Naive B cell (primary cell): ENCODE measurements around the gene BHLHE41. TPM values are rescaled to one million over a fixed set of nuclear protein-coding genes. Genes with fewer than 3 reads are reported as not detected.
A peak's percentile ranks its signal among the peaks of the same experiment; 100 is the strongest.

Experiments used
- ATAC-seq, 2 donors: fragments of 150-1000 bp; cut with Tn5 transposase; 2 replicates each; pipeline ENCODE4 v1.10.0; 2021; ENCODE audit warnings: low read depth in 2 of 2, mild to moderate bottlenecking in 2 of 2, moderate library complexity in 2 of 2
- DNase-seq: peaks from one replicate; pipeline ENCODE4 v3.0.0; 2022
- H3K27ac Mint-ChIP-seq, 6 donors: one replicate each; pipeline ENCODE4 v1.8.0; 2020 to 2022; ENCODE audit warnings: mild to moderate bottlenecking in 6 of 6, mixed read lengths in 6 of 6, moderate library complexity in 5 of 6, inconsistent platforms in 2 of 6
- H3K27me3 Mint-ChIP-seq, 3 donors: one replicate each; pipeline ENCODE4 v1.8.0; 2021 to 2022; ENCODE audit warnings: mixed read lengths in 3 of 3, mild to moderate bottlenecking in 1 of 3
- H3K36me3 Mint-ChIP-seq, 2 donors: one replicate each; pipeline ENCODE4 v1.8.0; 2020 to 2022; ENCODE audit warnings: mixed read lengths in 2 of 2, inconsistent platforms in 1 of 2, mild to moderate bottlenecking in 1 of 2
- H3K4me1 Mint-ChIP-seq, 3 donors: one replicate each; pipeline ENCODE4 v1.8.0; 2020 to 2022; ENCODE audit warnings: mixed read lengths in 3 of 3, inconsistent platforms in 1 of 3, mild to moderate bottlenecking in 1 of 3, moderate library complexity in 1 of 3
- H3K4me3 Mint-ChIP-seq, 8 donors: one replicate each; pipeline ENCODE4 v1.8.0; 2020 to 2022; ENCODE audit warnings: mild to moderate bottlenecking in 8 of 8, mixed read lengths in 8 of 8, moderate library complexity in 8 of 8, inconsistent platforms in 2 of 8
- H3K9me3 Mint-ChIP-seq, 7 donors: one replicate each; pipeline ENCODE4 v1.8.0; 2020 to 2022; ENCODE audit warnings: mixed read lengths in 7 of 7, mild to moderate bottlenecking in 5 of 7, inconsistent platforms in 2 of 7, moderate library complexity in 1 of 7
- polyA plus RNA-seq, 6 donors: library from polyadenylated mRNA; unstranded; fragments of 300-500 nt; fragmentation: Illumina TruSeq; gene quantifications; one replicate each; pipeline ENCODE4 v1.2.3, GENCODE V29; 2021; ENCODE audit warnings: low read depth in 6 of 6

The BHLHE41 gene
- polyA plus RNA-seq, 6 donors from 2014 or later, result 0.56 to 5.7 (median 2.3) TPM; not detected in 1

DNA sequence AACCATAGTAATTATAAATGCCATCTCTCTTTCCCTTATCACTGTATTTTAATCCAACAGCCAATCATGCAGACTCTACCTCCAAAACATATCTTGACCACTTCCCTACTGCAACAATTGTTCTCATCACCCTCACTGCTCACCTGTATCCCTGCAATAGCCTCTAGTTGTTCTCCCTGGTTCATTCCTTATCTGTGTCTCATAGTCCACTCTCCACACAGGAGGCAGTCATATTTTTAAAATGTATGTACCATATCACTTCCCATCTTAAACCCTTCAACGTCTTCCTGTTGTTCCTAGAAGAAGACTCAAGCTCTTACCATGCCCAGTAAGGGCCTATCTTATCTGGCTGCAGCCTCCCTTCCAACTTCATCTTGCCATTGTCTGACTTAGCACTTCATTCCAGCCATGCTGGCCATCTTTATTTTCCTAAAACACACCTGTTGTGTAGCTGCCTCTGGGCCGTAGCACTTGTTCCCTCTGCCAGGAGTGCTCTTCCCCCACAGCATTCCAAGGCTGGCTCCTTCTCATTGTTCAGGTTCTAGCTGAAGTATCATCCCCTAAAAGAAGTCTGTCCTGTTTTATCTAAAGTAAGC is 27.8 kb upstream of the BHLHE41 start:
- Mint-ChIP-seq H3K36me3 (no peaks in the 10 kb centered on the region), H3K4me1 (peaks cover 28 to 55% (median 45%) of the 10 kb centered on the region in 3 donors), H3K4me3 (peak overlapping the region in 1 of 8 donors; percentile 30), H3K27ac (peak overlapping the region in 2 of 6 donors; percentile 44 to 79), H3K9me3 (no peaks in the 10 kb centered on the region), H3K27me3 (no peaks in the 10 kb centered on the region)
- DNase-seq (no peak), ATAC-seq (no peak)

- Mint-ChIP-seq H3K27me3 (no peaks in the 10 kb centered on the region), H3K9me3 (no peaks in the 10 kb centered on the region), H3K36me3 (no peaks in the 10 kb centered on the region), H3K27ac (no peak overlapping the region), H3K4me1 (peaks cover 26 to 40% (median 28%) of the 10 kb centered on the region in 3 donors), H3K4me3 (no peak overlapping the region)
- no peak for ATAC-seq
- no peak for DNase-seq
These were observed 26.1 kb upstream of the BHLHE41 start for GRCh38 chr12:26150736-26151450.

DNA sequence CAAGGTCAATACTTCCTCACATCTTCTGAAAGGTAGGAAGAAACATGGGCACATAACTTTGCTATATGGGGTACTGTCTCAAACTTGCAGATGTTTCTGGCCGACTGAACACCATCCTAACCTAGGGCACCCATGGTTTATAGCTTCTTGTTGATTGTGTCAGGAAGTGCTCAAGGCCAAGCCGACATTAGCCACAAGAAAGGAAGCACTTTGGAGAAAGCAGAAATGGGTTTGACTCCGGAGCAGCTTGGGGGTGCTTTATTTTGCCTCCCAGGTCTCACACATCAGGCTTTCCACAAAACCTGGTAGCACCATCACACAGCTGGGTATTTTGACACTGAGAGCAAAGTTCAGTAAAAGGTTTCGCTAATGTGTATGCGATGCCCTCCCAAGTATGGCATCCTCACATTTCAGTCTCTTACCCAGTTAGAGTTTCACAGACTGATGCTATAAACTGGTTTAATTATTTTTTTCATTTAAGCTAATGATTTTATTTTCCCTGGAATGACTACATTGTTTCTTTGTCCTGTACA is 25.2 kb upstream of the BHLHE41 start:
- no peak overlapping the region for H3K4me3 Mint-ChIP-seq
- DNase-seq (no peak), ATAC-seq (no peak)
- H3K4me1 Mint-ChIP-seq, result peaks cover 17 to 32% (median 20%) of the 10 kb centered on the region in 3 donors
- H3K27ac Mint-ChIP-seq, result peak overlapping the region in 1 of 6 donors; percentile 60
- H3K9me3 Mint-ChIP-seq, result no peaks in the 10 kb centered on the region
- H3K36me3 Mint-ChIP-seq, result no peaks in the 10 kb centered on the region
- no peaks in the 10 kb centered on the region for H3K27me3 Mint-ChIP-seq

DNA sequence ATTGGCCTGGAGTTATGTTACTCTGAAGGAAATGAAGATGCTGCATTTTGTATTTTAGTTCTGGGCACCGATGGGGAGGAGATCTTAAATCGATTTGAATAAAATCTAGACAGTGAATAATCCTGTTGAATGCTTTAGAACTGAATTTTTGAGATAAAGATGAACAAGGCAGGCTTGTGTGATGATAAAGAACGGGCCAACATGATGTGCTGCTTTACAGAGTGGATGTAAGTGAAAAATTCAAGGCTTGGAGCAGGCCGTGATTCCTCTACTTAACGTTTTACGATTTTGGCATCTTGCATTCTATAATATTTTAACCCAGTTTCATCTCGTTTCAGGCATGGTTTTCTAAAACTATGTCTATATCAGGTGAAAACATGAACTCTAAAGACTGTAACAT is 23.5 kb upstream of the BHLHE41 start:
- Mint-ChIP-seq H3K36me3 (no peaks in the 10 kb centered on the region), H3K4me1 (peaks cover 9 to 22% (median 11%) of the 10 kb centered on the region in 3 donors), H3K4me3 (no peak overlapping the region), H3K27ac (no peak overlapping the region), H3K27me3 (no peaks in the 10 kb centered on the region), H3K9me3 (no peaks in the 10 kb centered on the region)
- ATAC-seq, result no peak
- no peak for DNase-seq

DNA sequence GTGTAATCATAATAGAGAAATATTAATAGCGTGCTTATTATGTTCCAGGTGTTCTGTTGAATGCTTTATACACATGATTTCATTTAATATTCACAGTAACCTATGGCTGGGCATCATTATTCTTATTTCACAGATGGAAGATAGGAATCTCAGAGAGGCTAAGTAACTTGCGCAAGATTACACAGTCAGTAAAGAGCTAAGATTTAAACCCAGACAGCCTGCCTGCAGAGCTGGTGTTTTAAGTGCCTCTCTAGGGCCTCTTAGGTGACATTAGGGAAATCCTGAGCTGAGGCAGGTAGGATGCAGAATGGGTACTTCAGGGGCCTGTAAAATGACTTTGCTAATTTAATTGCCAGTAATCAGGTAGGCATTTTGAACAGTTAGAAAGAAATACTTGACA is 18.5 kb upstream of the BHLHE41 start:
- no peak overlapping the region for H3K27ac Mint-ChIP-seq
- no peaks in the 10 kb centered on the region for H3K27me3 Mint-ChIP-seq
- no peak overlapping the region for H3K4me3 Mint-ChIP-seq
- no peaks in the 10 kb centered on the region for H3K4me1 Mint-ChIP-seq
- DNase-seq (no peak), ATAC-seq (no peak)
- no peaks in the 10 kb centered on the region for H3K36me3 Mint-ChIP-seq
- no peaks in the 10 kb centered on the region for H3K9me3 Mint-ChIP-seq

DNA sequence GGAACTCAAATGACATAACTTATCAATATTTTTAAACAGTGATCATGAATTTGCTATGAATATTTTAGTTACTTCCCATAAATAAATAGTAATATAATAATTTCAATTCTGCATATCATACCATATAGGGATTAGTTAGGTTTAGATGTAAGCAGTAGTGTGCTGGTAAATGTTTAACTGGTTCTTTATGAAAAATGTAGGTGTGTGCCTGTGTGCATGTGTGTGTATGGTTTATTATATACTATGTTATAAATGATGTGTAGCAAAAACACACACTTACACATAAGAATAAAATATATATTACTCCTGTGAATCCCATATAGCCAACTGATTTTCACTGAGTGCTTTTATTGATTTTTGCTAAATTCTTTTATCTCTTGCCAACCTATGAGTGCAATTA is 14.0 kb upstream of the BHLHE41 start:
- H3K4me1 Mint-ChIP-seq, result peaks cover 9 to 13% (median 12%) of the 10 kb centered on the region in 3 donors
- ATAC-seq (no peak), DNase-seq (no peak)
- H3K4me3 Mint-ChIP-seq, result no peak overlapping the region
- H3K36me3 Mint-ChIP-seq, result no peaks in the 10 kb centered on the region
- no peak overlapping the region for H3K27ac Mint-ChIP-seq
- H3K9me3 Mint-ChIP-seq, result no peaks in the 10 kb centered on the region
- no peaks in the 10 kb centered on the region for H3K27me3 Mint-ChIP-seq

GRCh38 chr12:26136688-26137087 is 11.9 kb upstream of the BHLHE41 start:
- no peaks in the 10 kb centered on the region for H3K9me3 Mint-ChIP-seq
- H3K27me3 Mint-ChIP-seq, result peaks cover 0 to 5% (median 0%) of the 10 kb centered on the region in 3 donors
- H3K27ac Mint-ChIP-seq, result no peak overlapping the region
- DNase-seq (no peak), ATAC-seq (no peak)
- peaks cover 9 to 23% (median 20%) of the 10 kb centered on the region in 3 donors for H3K4me1 Mint-ChIP-seq
- no peak overlapping the region for H3K4me3 Mint-ChIP-seq
- H3K36me3 Mint-ChIP-seq, result no peaks in the 10 kb centered on the region

GRCh38 chr12:26135571-26135970 is 10.7 kb upstream of the BHLHE41 start:
- Mint-ChIP-seq H3K9me3 (no peaks in the 10 kb centered on the region), H3K27ac (no peak overlapping the region), H3K36me3 (no peaks in the 10 kb centered on the region), H3K4me1 (peaks cover 20 to 35% (median 31%) of the 10 kb centered on the region in 3 donors), H3K27me3 (peaks cover 0 to 5% (median 0%) of the 10 kb centered on the region in 3 donors), H3K4me3 (no peak overlapping the region)
- no peak for DNase-seq
- no peak for ATAC-seq

DNA sequence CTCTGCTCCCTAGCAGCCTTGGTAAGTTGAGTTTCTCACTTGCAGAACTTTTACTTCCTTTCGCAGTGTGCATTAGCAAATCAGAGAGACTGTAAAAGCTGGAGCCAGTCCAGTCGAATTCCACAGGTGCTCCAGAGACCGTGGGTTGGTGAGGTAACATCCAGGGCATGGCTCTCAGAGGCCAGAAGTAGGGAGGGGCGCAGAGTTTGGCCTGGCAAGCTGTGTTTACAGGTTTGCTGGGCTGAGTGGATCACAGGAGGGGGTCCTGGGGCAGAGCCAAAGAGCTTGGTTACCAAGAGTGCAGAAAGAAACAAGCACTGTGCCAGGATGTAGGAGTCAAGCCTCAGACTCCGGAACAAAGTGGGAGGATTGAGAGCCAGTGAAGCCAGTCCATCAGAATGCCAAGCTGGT is 10.2 kb upstream of the BHLHE41 start:
- H3K27me3 Mint-ChIP-seq, result peaks cover 0 to 5% (median 0%) of the 10 kb centered on the region in 3 donors
- H3K36me3 Mint-ChIP-seq, result no peaks in the 10 kb centered on the region
- peak overlapping the region in 1 of 8 donors; percentile 31 for H3K4me3 Mint-ChIP-seq
- H3K27ac Mint-ChIP-seq, result peak overlapping the region in 1 of 6 donors; percentile 11
- ATAC-seq (no peak), DNase-seq (no peak)
- no peaks in the 10 kb centered on the region for H3K9me3 Mint-ChIP-seq
- peaks cover 22 to 40% (median 36%) of the 10 kb centered on the region in 3 donors for H3K4me1 Mint-ChIP-seq

GRCh38 chr12:26134540-26134939 is 9.7 kb upstream of the BHLHE41 start:
- peaks cover 0 to 5% (median 0%) of the 10 kb centered on the region in 3 donors for H3K27me3 Mint-ChIP-seq
- H3K27ac Mint-ChIP-seq, result peak overlapping the region in 1 of 6 donors; percentile 11
- H3K4me3 Mint-ChIP-seq, result no peak overlapping the region
- H3K36me3 Mint-ChIP-seq, result no peaks in the 10 kb centered on the region
- H3K4me1 Mint-ChIP-seq, result peaks cover 22 to 44% (median 40%) of the 10 kb centered on the region in 3 donors
- ATAC-seq (no peak), DNase-seq (no peak)
- H3K9me3 Mint-ChIP-seq, result no peaks in the 10 kb centered on the region

GRCh38 chr12:26133521-26133920 is 8.7 kb upstream of the BHLHE41 start:
- H3K4me3 Mint-ChIP-seq, result no peak overlapping the region
- H3K36me3 Mint-ChIP-seq, result no peaks in the 10 kb centered on the region
- H3K4me1 Mint-ChIP-seq, result peaks cover 22 to 44% (median 40%) of the 10 kb centered on the region in 3 donors
- H3K27ac Mint-ChIP-seq, result no peak overlapping the region
- H3K9me3 Mint-ChIP-seq, result no peaks in the 10 kb centered on the region
- no peak for DNase-seq
- H3K27me3 Mint-ChIP-seq, result peaks cover 0 to 5% (median 0%) of the 10 kb centered on the region in 3 donors
- ATAC-seq, result no peak

- ATAC-seq (no peak), DNase-seq (no peak)
- Mint-ChIP-seq H3K27me3 (peaks cover 0 to 10% (median 0%) of the 10 kb centered on the region in 3 donors), H3K4me3 (peak overlapping the region in 1 of 8 donors; percentile 36), H3K27ac (no peak overlapping the region), H3K36me3 (no peaks in the 10 kb centered on the region), H3K4me1 (peaks cover 22 to 44% (median 40%) of the 10 kb centered on the region in 3 donors), H3K9me3 (no peaks in the 10 kb centered on the region)
These were observed 8.0 kb upstream of the BHLHE41 start for GRCh38 chr12:26132866-26133265.

- Mint-ChIP-seq H3K36me3 (no peaks in the 10 kb centered on the region), H3K9me3 (no peaks in the 10 kb centered on the region), H3K27me3 (peaks cover 0 to 18% (median 0%) of the 10 kb centered on the region in 3 donors), H3K27ac (no peak overlapping the region), H3K4me3 (no peak overlapping the region), H3K4me1 (peaks cover 28 to 52% (median 49%) of the 10 kb centered on the region in 3 donors)
- DNase-seq, result no peak
- ATAC-seq, result no peak
These were observed 7.1 kb upstream of the BHLHE41 start for GRCh38 chr12:26131936-26132335.

- no peaks in the 10 kb centered on the region for H3K36me3 Mint-ChIP-seq
- H3K4me1 Mint-ChIP-seq, result peaks cover 28 to 56% (median 53%) of the 10 kb centered on the region in 3 donors
- peaks cover 0 to 18% (median 0%) of the 10 kb centered on the region in 3 donors for H3K27me3 Mint-ChIP-seq
- no peaks in the 10 kb centered on the region for H3K9me3 Mint-ChIP-seq
- ATAC-seq (peak; percentile 83), DNase-seq (peak; percentile 62)
- H3K4me3 Mint-ChIP-seq, result peak overlapping the region; percentile 25 to 83 (median 43)
- H3K27ac Mint-ChIP-seq, result peak overlapping the region in 4 of 6 donors; percentile 29 to 91 (median 46)
These were observed 5.9 kb upstream of the BHLHE41 start for GRCh38 chr12:26130728-26131127.
